Testis (tissue), 3 donors: Measurements from ENCODE around the gene SMCO4. TPM values are rescaled to one million over a fixed set of nuclear protein-coding genes. Genes with fewer than 3 reads are reported as not detected.

Source experiments
- DNase-seq: peaks from one replicate; pipeline ENCODE4 v3.0.0-alpha.2; 2019
- H3K27ac ChIP-seq, 2 donors: fragments of 200-600 bp; sonication (generic); one replicate each; pipeline ENCODE4 v1.5.1; 2019
- H3K27me3 ChIP-seq: fragments of 200-600 bp; sonication (generic); one replicate; pipeline ENCODE4 v1.5.1; 2019
- H3K36me3 ChIP-seq: fragments of 200-600 bp; sonication (generic); one replicate; pipeline ENCODE4 v1.5.1; 2017; ENCODE audit warnings: low read depth; ENCODE audit errors: missing control alignments
- H3K4me1 ChIP-seq: fragments of 200-600 bp; sonication (generic); one replicate; pipeline ENCODE4 v1.5.1; 2019
- H3K4me3 ChIP-seq, 2 donors: fragments of 200-600 bp; sonication (generic); one replicate each; pipeline ENCODE4 v1.5.1; 2017 to 2019
- H3K9me3 ChIP-seq: fragments of 200-600 bp; sonication (generic); one replicate; pipeline ENCODE4 v1.5.1; 2017
- POLR2A ChIP-seq: fragments of 450-650 bp; IDR thresholded peaks from one replicate; pipeline ENCODE4 v1.6.1; 2017; ENCODE audit warnings: antibody characterized with exemption, mild to moderate bottlenecking, moderate library complexity
- WGBS, 2 donors: methylation state at CpG; one replicate each; pipeline ENCODE4 v1.1.5; 2018; 5-methylcytosine and 5-hydroxymethylcytosine counted together
- intact Hi-C: fragments of 100-400 bp; cut with DNase I; formaldehyde crosslinking; loops from one replicate; pipeline ENCODE4 v1.15.1; 2023; ENCODE audit warnings: low total_unique reads
- polyA plus RNA-seq: library from polyadenylated mRNA; stranded (reverse); fragments of 350-450 nt; fragmentation: Illumina TruSeq; extraction: RNeasy Lipid Tissue Mini Kit (QIAGEN cat#74804); gene quantifications from one replicate; pipeline ENCODE4 v1.2.3, GENCODE V29; 2014; ENCODE audit warnings: low read depth, low replicate concordance; ENCODE audit not compliant: insufficient read depth
- total RNA-seq, 2 donors: library from RNA; depleted of rRNA; stranded (reverse); fragments of >200 nt; gene quantifications; one replicate each; pipeline ENCODE4 v1.2.3, GENCODE V29; 2016
- TF ChIP-seq, protein P1 (sequence below), 3 experiments: fragments of 450-650 bp in 2 of 3; fragments of 200-600 bp in 1 of 3; sonication (generic) in 1 of 3; IDR thresholded peaks; one replicate each; pipeline ENCODE4 v1.5.1; 2016 to 2019; ENCODE audit warnings: antibody characterized with exemption in 3 of 3, mild to moderate bottlenecking in 2 of 3, moderate library complexity in 1 of 3

SMCO4 gene
- total and polyA plus RNA-seq, 3 donors from 2014 or later: 33.6 to 59.9 (median 34.2) TPM

GRCh38 chr11:93490996-93491618 lies 52.1 kb downstream of the SMCO4 start:
- WGBS, 2 donors: 76 to 87% methylated on average over 5 of the region's 5 CpGs
- Histone ChIP-seq H3K27me3 (no peaks in the 10 kb centered on the region), H3K36me3 (no peaks in the 10 kb centered on the region), H3K27ac (no peak overlapping the region), H3K9me3 (no peaks in the 10 kb centered on the region), H3K4me1 (no peaks in the 10 kb centered on the region), H3K4me3 (no peak overlapping the region)
- intact Hi-C loops: no loop called here
- no peak for DNase-seq
- TF ChIP-seq, protein P1, sequence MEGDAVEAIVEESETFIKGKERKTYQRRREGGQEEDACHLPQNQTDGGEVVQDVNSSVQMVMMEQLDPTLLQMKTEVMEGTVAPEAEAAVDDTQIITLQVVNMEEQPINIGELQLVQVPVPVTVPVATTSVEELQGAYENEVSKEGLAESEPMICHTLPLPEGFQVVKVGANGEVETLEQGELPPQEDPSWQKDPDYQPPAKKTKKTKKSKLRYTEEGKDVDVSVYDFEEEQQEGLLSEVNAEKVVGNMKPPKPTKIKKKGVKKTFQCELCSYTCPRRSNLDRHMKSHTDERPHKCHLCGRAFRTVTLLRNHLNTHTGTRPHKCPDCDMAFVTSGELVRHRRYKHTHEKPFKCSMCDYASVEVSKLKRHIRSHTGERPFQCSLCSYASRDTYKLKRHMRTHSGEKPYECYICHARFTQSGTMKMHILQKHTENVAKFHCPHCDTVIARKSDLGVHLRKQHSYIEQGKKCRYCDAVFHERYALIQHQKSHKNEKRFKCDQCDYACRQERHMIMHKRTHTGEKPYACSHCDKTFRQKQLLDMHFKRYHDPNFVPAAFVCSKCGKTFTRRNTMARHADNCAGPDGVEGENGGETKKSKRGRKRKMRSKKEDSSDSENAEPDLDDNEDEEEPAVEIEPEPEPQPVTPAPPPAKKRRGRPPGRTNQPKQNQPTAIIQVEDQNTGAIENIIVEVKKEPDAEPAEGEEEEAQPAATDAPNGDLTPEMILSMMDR (IDR thresholded peaks at IDR 0.05): no peak
- TF ChIP-seq POLR2A: no peak

- DNase-seq: no peak
- intact Hi-C loops: no loop called here
- H3K27ac ChIP-seq: no peak overlapping the region
- H3K36me3 ChIP-seq: no peaks in the 10 kb centered on the region
- H3K4me1 ChIP-seq: no peaks in the 10 kb centered on the region
- TF ChIP-seq, protein P1 (IDR thresholded peaks at IDR 0.05): no peak
- no peak for TF ChIP-seq POLR2A
- 61 to 84% methylated on average over 3 of the region's 3 CpGs for WGBS, 2 donors
- no peak overlapping the region for H3K4me3 ChIP-seq
- no peaks in the 10 kb centered on the region for H3K27me3 ChIP-seq
- H3K9me3 ChIP-seq: no peaks in the 10 kb centered on the region
These were observed 53.4 kb downstream of the SMCO4 start for GRCh38 chr11:93489841-93490240.

- peak; percentile 26 for DNase-seq
- Histone ChIP-seq H3K27me3 (no peaks in the 10 kb centered on the region), H3K27ac (peak overlapping the region in 1 of 2 donors; percentile 3), H3K4me1 (no peaks in the 10 kb centered on the region), H3K36me3 (no peaks in the 10 kb centered on the region), H3K4me3 (no peak overlapping the region), H3K9me3 (no peaks in the 10 kb centered on the region)
- no peak for TF ChIP-seq POLR2A
- TF ChIP-seq, protein P1 (IDR thresholded peaks at IDR 0.05): no peak
- 66 to 70% methylated on average over 7 of the region's 7 CpGs for WGBS, 2 donors
- intact Hi-C loops: no loop called here
These were observed 56.1 kb downstream of the SMCO4 start for GRCh38 chr11:93487032-93487483.

DNA sequence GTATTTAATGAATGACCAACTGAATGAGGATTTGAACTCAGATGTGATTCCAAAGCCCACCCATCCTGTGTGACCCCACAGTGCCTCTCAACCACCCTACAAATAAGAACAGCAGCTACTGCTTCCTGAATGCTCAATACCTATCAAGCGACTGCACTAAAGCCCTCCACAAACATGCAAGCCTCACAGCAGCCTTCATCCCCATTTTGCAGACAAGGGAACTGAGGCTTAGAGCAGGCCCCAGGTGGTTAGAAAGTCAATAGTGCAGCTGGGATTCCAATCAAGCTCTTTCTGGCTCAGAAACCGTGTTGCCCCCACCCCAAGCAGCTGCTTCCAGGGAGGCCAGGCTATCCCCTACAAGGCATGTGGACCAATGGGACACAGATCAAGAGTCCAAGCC lies 57.2 kb downstream of the SMCO4 start:
- H3K9me3 ChIP-seq: no peaks in the 10 kb centered on the region
- H3K27ac ChIP-seq: peak overlapping the region in 1 of 2 donors; percentile 3
- TF ChIP-seq POLR2A: no peak
- TF ChIP-seq, protein P1 (IDR thresholded peaks at IDR 0.05): no peak
- H3K36me3 ChIP-seq: no peaks in the 10 kb centered on the region
- H3K4me3 ChIP-seq: no peak overlapping the region
- DNase-seq: no peak
- 91 to 100% methylated on average over 2 of the region's 2 CpGs for WGBS, 2 donors
- H3K4me1 ChIP-seq: no peaks in the 10 kb centered on the region
- no peaks in the 10 kb centered on the region for H3K27me3 ChIP-seq
- intact Hi-C loops: no loop called here

- DNase-seq: no peak
- intact Hi-C loops: no loop called here
- Histone ChIP-seq H3K4me1 (no peaks in the 10 kb centered on the region), H3K36me3 (no peaks in the 10 kb centered on the region), H3K27ac (no peak overlapping the region), H3K9me3 (no peaks in the 10 kb centered on the region), H3K4me3 (no peak overlapping the region), H3K27me3 (no peaks in the 10 kb centered on the region)
- WGBS, 2 donors: 57 to 70% methylated on average over 3 of the region's 3 CpGs
- no peak for TF ChIP-seq POLR2A
- TF ChIP-seq, protein P1 (IDR thresholded peaks at IDR 0.05): no peak
These were observed 58.5 kb downstream of the SMCO4 start for GRCh38 chr11:93484716-93485115.
